Measurements from ENCODE around the gene NCAPD3. TPM values are rescaled to one million over a fixed set of nuclear protein-coding genes. Genes with fewer than 3 reads are reported as not detected.

NCAPD3 gene
- total and polyA plus RNA-seq, 2 donors (not counting 1 experiment from before 2014, with no cell fraction given) = 12.9 to 32.2 TPM

- Histone ChIP-seq H3K9ac (ENCODE audit: low read length) (no peak overlapping the region), H4K20me1 (ENCODE audit: control insufficient read depth, insufficient read depth, low read length, poor library complexity, severe bottlenecking) (no peaks in the 10 kb centered on the region), H3K27ac (ENCODE audit: low read length in 2 of 2) (no peak overlapping the region), H3K4me1 (ENCODE audit: control insufficient read depth in 2 of 2, insufficient read depth in 2 of 2, low read length in 2 of 2) (no peaks in the 10 kb centered on the region), H3K4me2 (replicated peaks; ENCODE audit: low read depth, low read length, poor library complexity, severe bottlenecking) (no peak overlapping the region), H3K9me3 (ENCODE audit: control extremely low read depth in 1 of 3, control insufficient read depth in 2 of 3, insufficient read depth in 1 of 3, low read length in 2 of 3) (peaks cover 0 to 3% (median 0%) of the 10 kb centered on the region in 3 donors), H3K27me3 (replicated peaks in 1 of 4; ENCODE audit: control extremely low read depth in 1 of 4, control insufficient read depth in 3 of 4, insufficient read depth in 4 of 4, low read length in 3 of 4) (no peaks in the 10 kb centered on the region), H3K36me3 (replicated peaks in 1 of 2; ENCODE audit: control extremely low read depth in 1 of 2, control insufficient read depth in 1 of 2, extremely low read depth in 1 of 2, insufficient read depth in 2 of 2, low read length in 1 of 2) (peaks cover 0 to 44% of the 10 kb centered on the region in 2 experiments), H2AFZ (ENCODE audit: insufficient read depth, low read depth, low read length, poor library complexity, severe bottlenecking) (no peak overlapping the region), H3K4me3 (ENCODE audit: control extremely low read depth in 1 of 5, extremely low read depth in 1 of 5, insufficient read depth in 1 of 5, low read depth in 2 of 5, low read length in 4 of 5) (no peak overlapping the region), H3K79me2 (ENCODE audit: control insufficient read depth, insufficient read depth, low read length) (no peaks in the 10 kb centered on the region)
- ChIA-PET CTCF (interaction anchor here (1.4 to 8.1 kb wide), 7 partner anchors 11 to 307 kb away, joined by 3 to 131 read pairs (median 16); partner anchors contain the start of genes NCAPD3 and VPS26B), POLR2A (no interaction called here)
- Mint-ChIP-seq H3K27ac (no peak overlapping the region), H3K27me3 (no peaks in the 10 kb centered on the region), H3K9me3 (ENCODE audit: insufficient read depth) (no peaks in the 10 kb centered on the region), H3K4me3 (no peak overlapping the region), H3K4me1 (no peaks in the 10 kb centered on the region)
- no peak for DNase-seq
- intact Hi-C loops (cut with micrococcal nuclease) = no loop called here
- WGBS (ENCODE audit: insufficient coverage) = 97% methylated on average over 10 of the region's 14 CpGs
- ATAC-seq (ENCODE audit: low read depth) = no peak
- TF ChIP-seq EZH2 (IDR thresholded peaks at IDR 0.05; ENCODE audit: borderline replicate concordance, insufficient read depth, low read depth, low read length, poor library complexity, severe bottlenecking) (no peak), CTCF (IDR thresholded peaks at IDR 0.05) (no peak)
These were observed 21.7 kb upstream of the NCAPD3 start for GRCh38 chr11:134245434-134245833.

DNA sequence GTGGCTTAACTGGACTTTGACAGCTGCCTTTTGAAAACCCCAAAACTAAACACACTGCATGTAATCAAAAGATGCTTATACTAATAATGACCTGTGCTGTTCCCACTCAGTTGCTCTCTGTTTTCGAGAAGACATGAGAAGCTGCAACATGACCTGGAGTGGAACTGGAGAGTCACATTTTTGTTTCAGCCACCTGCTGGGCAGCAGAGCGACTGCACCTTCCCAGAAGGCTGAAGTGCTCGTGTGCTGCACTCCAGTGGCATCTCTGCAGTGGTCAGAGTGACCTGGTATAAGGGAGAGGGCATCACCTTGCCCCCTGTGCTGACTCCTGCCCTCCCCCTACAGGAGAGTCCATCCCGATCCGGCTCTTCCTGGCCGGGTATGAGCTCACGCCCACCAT, 20.8 kb upstream of the NCAPD3 start:
- H4K20me1 ChIP-seq (ENCODE audit: control insufficient read depth, insufficient read depth, low read length, poor library complexity, severe bottlenecking) = no peaks in the 10 kb centered on the region
- peaks cover 0 to 3% (median 0%) of the 10 kb centered on the region in 3 donors for H3K9me3 ChIP-seq (ENCODE audit: control extremely low read depth in 1 of 3, control insufficient read depth in 2 of 3, insufficient read depth in 1 of 3, low read length in 2 of 3)
- POLR2A ChIA-PET = no interaction called here
- no peak overlapping the region for H3K9ac ChIP-seq (ENCODE audit: low read length)
- Mint-ChIP-seq H3K4me3 (no peak overlapping the region), H3K27ac (no peak overlapping the region), H3K4me1 (no peaks in the 10 kb centered on the region), H3K27me3 (no peaks in the 10 kb centered on the region), H3K9me3 (ENCODE audit: insufficient read depth) (no peaks in the 10 kb centered on the region)
- peak; percentile 84 for ATAC-seq (ENCODE audit: low read depth)
- H3K79me2 ChIP-seq (ENCODE audit: control insufficient read depth, insufficient read depth, low read length) = no peaks in the 10 kb centered on the region
- CTCF ChIA-PET = interaction anchor here (0.7 to 8.1 kb wide), 15 partner anchors 9 to 306 kb away, joined by 3 to 131 read pairs (median 7); partner anchors contain the start of genes ACAD8, NCAPD3, THYN1 and VPS26B
- WGBS (ENCODE audit: insufficient coverage) = 73% methylated on average over 4 of the region's 7 CpGs
- no peak overlapping the region for H3K27ac ChIP-seq (ENCODE audit: low read length in 2 of 2)
- intact Hi-C loops (cut with micrococcal nuclease) = loop anchor here (1.0 kb wide), 1 partner anchor 16 kb away; no protein-coding TSS in a partner anchor
- H3K27me3 ChIP-seq (replicated peaks in 1 of 4; ENCODE audit: control extremely low read depth in 1 of 4, control insufficient read depth in 3 of 4, insufficient read depth in 4 of 4, low read length in 3 of 4) = no peaks in the 10 kb centered on the region
- peaks cover 0 to 37% of the 10 kb centered on the region in 2 experiments for H3K36me3 ChIP-seq (replicated peaks in 1 of 2; ENCODE audit: control extremely low read depth in 1 of 2, control insufficient read depth in 1 of 2, extremely low read depth in 1 of 2, insufficient read depth in 2 of 2, low read length in 1 of 2)
- no peak overlapping the region for H3K4me2 ChIP-seq (replicated peaks; ENCODE audit: low read depth, low read length, poor library complexity, severe bottlenecking)
- H3K4me1 ChIP-seq (ENCODE audit: control insufficient read depth in 2 of 2, insufficient read depth in 2 of 2, low read length in 2 of 2) = no peaks in the 10 kb centered on the region
- no peak overlapping the region for H3K4me3 ChIP-seq (ENCODE audit: control extremely low read depth in 1 of 5, extremely low read depth in 1 of 5, insufficient read depth in 1 of 5, low read depth in 2 of 5, low read length in 4 of 5)
- peak; percentile 66 for DNase-seq
- TF ChIP-seq CTCF (IDR thresholded peaks at IDR 0.05) (peak; percentile 77), EZH2 (IDR thresholded peaks at IDR 0.05; ENCODE audit: borderline replicate concordance, insufficient read depth, low read depth, low read length, poor library complexity, severe bottlenecking) (no peak)
- no peak overlapping the region for H2AFZ ChIP-seq (ENCODE audit: insufficient read depth, low read depth, low read length, poor library complexity, severe bottlenecking)
